Cardiac muscle cell (in vitro differentiated cells and primary cell): ENCODE data around the gene KRTAP5-6. TPM values are rescaled to one million over a fixed set of nuclear protein-coding genes. Genes with fewer than 3 reads are reported as not detected.
"Not testable (repeated sequence)": the region's sequence is repeated elsewhere in the genome, so short reads cannot be mapped to it uniquely, and the experiment has no call there.

Experiments
- DNase-seq, 2 donors: peaks; one replicate each; pipeline versions ENCODE4 v3.0.0 to v3.0.0-alpha.2; 2010 to 2017; ENCODE audit warnings: low read depth in 1 of 2, low spot score in 1 of 2
- H3K27ac ChIP-seq: fragments of 200-600 bp; sonication (generic); 2 replicates; pipeline ENCODE4 v1.5.1; 2016
- H3K27me3 ChIP-seq: fragments of 200-600 bp; sonication (generic); 2 replicates; pipeline ENCODE4 v1.6.0; 2016; ENCODE audit warnings: control low read depth
- H3K36me3 ChIP-seq: fragments of 200-600 bp; sonication (generic); 2 replicates; pipeline ENCODE4 v1.5.1; 2016; ENCODE audit warnings: control low read depth
- H3K4me1 ChIP-seq: fragments of 200-600 bp; sonication (generic); 2 replicates; pipeline ENCODE4 v1.8.1; 2017; ENCODE audit warnings: low read depth, mild to moderate bottlenecking, mixed run types
- H3K4me3 ChIP-seq: fragments of 200-600 bp; sonication (generic); 2 replicates; pipeline ENCODE4 v1.5.1; 2016; ENCODE audit warnings: mild to moderate bottlenecking
- H3K9me3 ChIP-seq: fragments of 200-600 bp; sonication (generic); 2 replicates; pipeline ENCODE4 v1.5.1; 2017; ENCODE audit warnings: low read depth, mild to moderate bottlenecking, control low read depth
- polyA plus RNA-seq: library from polyadenylated mRNA; unstranded; fragments of >200 nt; fragmentation: Nextera tagmentation; extraction: Ambion mirVana; gene quantifications from 2 replicates; pipeline ENCODE4 v1.2.1, GENCODE V29; 2016
- total RNA-seq: library from RNA; depleted of rRNA; stranded (reverse); fragments of >200 nt; gene quantifications from 2 replicates; pipeline ENCODE4 v1.2.3, GENCODE V29; 2016
- TF ChIP-seq, protein P1 (sequence below): IDR thresholded peaks from 2 replicates; pipeline ENCODE4 v1.5.1; 2012; ENCODE audit warnings: low read depth, mild to moderate bottlenecking, low read length

The KRTAP5-6 gene
- total and polyA plus RNA-seq, 2 experiments from 2014 or later: not detected

DNA sequence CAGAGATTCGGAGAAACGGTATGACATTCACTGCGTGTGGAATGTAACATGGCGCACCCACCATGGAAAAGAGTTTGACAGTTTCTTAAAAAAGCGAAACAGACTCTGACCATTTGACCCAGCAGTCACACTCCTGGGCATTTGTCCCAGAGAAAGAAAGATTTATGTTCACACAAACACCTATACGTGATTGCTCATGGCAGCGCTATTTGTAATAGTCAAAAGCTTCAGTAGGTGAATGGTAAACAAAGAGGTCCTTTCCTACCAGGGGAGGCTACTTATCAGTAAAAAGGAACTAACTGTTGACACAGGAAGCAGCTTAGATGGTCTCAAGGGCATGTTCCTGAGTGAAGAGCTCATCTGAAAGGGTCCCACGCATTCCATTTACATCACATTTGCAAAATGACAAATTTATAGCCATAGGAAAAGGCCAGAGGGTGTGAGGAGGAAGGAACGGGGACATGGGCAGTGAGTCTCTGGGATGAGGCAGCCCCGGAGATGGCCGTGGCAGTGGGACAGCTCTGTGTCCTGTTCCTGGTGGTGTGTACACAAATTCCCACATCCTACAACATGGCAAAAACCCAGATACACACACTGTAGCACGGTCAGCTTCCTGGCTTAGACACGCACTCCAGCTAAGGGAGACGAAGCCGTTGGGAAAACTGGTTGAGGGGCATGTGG, 14.6 kb upstream of the KRTAP5-6 start:
- Histone ChIP-seq H3K4me1 (peaks cover 4% of the 10 kb centered on the region), H3K36me3 (no peaks in the 10 kb centered on the region), H3K27me3 (no peaks in the 10 kb centered on the region), H3K4me3 (no peak overlapping the region), H3K27ac (no peak overlapping the region), H3K9me3 (no peaks in the 10 kb centered on the region)
- DNase-seq: no peak
- TF ChIP-seq, protein P1, sequence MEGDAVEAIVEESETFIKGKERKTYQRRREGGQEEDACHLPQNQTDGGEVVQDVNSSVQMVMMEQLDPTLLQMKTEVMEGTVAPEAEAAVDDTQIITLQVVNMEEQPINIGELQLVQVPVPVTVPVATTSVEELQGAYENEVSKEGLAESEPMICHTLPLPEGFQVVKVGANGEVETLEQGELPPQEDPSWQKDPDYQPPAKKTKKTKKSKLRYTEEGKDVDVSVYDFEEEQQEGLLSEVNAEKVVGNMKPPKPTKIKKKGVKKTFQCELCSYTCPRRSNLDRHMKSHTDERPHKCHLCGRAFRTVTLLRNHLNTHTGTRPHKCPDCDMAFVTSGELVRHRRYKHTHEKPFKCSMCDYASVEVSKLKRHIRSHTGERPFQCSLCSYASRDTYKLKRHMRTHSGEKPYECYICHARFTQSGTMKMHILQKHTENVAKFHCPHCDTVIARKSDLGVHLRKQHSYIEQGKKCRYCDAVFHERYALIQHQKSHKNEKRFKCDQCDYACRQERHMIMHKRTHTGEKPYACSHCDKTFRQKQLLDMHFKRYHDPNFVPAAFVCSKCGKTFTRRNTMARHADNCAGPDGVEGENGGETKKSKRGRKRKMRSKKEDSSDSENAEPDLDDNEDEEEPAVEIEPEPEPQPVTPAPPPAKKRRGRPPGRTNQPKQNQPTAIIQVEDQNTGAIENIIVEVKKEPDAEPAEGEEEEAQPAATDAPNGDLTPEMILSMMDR: no peak

DNA sequence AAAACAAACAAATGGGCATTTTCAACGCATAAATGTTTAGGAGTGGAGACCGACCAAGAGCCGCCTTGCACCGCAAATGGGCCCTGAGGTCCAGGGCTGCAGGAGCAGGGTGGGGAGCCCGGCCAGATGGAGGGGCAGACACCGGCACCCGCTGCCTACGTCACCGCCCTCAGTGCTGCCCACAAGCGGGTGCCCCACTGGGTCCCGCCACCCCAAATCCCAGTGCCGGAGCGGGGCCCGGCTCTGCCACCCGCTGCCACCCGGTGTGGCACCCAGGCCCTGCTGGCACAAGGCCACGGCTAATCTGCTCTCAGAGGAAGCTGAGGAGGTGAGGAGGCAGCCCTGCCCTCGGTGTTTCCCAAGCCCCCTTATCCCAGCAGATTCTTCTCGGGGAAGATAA, 13.8 kb upstream of the KRTAP5-6 start:
- H3K4me3 ChIP-seq, H3K9me3 ChIP-seq, H3K4me1 ChIP-seq, H3K36me3 ChIP-seq, H3K27me3 ChIP-seq, DNase-seq, H3K27ac ChIP-seq: not testable (repeated sequence)

DNA sequence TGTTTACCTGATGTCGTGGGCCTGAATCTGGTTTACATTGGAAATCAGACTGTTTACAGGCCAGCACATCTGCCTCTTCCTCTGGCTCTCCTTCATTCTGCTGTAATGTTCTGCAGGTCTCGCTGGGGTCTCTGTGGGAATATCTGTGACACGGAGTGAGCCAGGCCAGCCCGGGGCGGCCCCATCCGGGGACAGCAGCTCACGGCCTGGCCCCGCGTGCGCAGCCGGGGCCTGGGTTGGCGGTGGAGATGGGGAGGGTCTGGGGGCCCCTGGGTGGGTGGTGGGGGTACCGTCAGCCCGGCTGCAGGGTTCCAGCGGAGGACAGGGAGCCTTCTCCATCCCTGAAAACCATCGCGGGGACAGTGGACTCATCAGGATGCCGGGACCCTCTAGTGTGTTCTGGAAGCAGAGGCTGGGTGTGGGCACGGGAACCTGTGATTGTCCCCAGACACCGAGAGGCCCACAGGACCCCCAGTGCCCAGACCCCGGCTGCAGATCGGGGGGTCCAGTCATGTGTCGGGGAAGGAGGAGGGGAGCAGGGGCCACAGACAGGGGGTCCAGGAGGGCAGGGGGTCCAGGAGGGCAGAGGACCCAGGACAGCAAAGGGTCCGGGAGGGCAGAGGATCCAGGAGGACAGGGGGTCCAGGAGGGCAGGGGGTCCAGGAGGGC, 13.0 kb upstream of the KRTAP5-6 start:
- not testable (repeated sequence) for H3K36me3 ChIP-seq, DNase-seq, H3K27me3 ChIP-seq

DNA sequence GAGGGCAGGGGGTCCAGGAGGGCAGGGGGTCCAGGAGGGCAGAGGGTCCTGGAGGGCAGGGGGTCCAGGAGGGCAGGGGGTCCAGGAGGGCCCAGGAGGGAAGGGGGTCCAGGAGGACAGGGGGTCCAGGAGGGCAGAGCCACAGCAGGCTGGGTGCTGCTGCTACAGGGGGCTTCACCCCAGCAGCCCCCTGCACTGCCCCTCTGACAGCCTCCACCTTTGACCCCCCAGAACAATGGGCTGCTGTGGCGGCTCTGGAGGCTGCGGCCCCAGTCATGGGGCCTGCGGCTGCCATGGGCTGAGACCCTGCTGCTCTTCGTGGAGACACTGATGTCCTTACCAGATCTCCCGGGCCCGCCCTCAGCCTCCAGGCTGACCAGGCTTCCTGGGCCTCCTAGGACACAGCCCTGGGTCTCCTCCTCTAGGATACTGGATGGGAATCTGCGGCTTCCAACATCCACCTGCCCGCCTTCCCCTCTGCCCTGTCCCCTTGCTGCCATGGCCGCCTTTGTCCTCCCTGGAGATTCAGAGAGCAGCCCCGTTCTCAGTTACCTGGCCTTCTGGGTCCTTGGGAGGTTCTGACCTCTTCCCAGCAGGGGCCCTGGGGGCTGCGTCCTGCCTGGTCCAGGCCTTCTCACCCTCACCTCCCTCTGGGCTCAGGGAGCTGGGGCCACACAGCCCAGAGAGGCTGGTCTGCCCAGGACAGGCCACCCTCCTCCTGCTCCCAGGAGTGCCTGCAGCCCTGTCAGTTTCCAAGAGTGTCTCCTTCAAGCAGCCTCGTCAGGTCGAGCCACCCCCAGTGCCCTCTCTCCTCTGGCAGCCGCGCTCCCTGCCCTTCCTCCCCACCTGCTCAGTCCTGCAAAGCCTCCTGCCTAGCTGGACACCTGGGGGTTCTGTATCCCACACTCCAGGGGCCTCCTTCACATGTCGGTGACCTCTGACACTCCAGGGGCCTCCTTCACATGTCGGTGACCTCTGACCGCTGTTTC, 11.8 kb upstream of the KRTAP5-6 start:
- H3K4me3 ChIP-seq, DNase-seq, H3K27me3 ChIP-seq, H3K4me1 ChIP-seq, H3K27ac ChIP-seq, H3K36me3 ChIP-seq, H3K9me3 ChIP-seq: not testable (repeated sequence)

More for the DNA sequence above, 13.0 kb upstream of the KRTAP5-6 start:
- not testable (repeated sequence) for H3K4me1 ChIP-seq, H3K27ac ChIP-seq, H3K9me3 ChIP-seq, H3K4me3 ChIP-seq

DNA sequence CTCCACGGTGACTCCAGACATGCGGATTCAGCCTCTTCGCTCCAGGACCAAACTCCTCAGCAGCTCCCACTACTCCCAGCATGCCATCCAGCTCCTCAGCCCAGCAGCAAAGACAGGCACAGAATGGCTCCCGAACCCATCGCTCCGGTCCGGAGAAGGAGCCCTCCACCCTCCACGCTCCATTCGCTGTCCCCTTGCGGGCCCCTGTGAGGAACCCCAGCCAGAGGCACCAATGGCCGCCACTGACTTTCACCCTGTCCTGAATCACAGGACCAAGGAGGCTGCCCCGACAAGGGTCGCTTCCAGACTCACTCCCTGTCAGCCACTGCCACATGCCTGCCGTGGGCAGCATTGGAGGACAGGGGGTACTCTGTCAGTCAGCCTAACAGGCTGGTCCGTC, 10.8 kb upstream of the KRTAP5-6 start:
- H3K4me1 ChIP-seq, H3K27me3 ChIP-seq, H3K27ac ChIP-seq, H3K9me3 ChIP-seq, DNase-seq, H3K4me3 ChIP-seq, H3K36me3 ChIP-seq: not testable (repeated sequence)

DNA sequence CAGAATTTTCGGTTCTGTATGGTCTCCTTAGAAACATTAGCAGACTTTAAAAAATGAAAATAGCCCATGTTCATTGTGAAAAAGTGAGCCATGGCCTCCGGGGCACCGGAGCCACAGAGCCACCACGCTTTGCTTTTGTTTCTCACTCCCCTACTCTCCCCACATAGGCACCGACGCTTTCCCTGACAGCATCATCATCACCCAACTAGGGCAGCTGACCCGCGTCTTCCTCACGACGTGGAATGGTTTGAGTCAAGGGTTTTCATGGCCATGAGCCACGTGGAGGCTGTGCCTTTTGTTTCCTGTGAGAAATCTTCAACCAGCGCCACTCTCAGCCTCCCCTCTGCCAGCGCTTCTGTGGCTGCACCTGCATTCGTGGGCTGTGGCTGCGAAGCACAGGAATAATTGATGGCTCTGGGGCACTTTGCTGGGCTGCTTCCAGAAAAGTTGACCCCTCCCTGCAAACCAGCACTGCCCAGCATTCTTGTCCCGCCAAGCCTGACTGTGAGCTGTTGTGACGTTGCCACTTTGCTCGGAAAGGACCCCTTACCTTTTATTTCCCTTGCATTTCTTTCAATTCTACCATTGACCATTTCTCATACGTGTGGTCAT, 8.6 kb upstream of the KRTAP5-6 start:
- not testable (repeated sequence) for H3K4me3 ChIP-seq, H3K27ac ChIP-seq, H3K36me3 ChIP-seq, H3K9me3 ChIP-seq, H3K4me1 ChIP-seq, H3K27me3 ChIP-seq, DNase-seq

DNA sequence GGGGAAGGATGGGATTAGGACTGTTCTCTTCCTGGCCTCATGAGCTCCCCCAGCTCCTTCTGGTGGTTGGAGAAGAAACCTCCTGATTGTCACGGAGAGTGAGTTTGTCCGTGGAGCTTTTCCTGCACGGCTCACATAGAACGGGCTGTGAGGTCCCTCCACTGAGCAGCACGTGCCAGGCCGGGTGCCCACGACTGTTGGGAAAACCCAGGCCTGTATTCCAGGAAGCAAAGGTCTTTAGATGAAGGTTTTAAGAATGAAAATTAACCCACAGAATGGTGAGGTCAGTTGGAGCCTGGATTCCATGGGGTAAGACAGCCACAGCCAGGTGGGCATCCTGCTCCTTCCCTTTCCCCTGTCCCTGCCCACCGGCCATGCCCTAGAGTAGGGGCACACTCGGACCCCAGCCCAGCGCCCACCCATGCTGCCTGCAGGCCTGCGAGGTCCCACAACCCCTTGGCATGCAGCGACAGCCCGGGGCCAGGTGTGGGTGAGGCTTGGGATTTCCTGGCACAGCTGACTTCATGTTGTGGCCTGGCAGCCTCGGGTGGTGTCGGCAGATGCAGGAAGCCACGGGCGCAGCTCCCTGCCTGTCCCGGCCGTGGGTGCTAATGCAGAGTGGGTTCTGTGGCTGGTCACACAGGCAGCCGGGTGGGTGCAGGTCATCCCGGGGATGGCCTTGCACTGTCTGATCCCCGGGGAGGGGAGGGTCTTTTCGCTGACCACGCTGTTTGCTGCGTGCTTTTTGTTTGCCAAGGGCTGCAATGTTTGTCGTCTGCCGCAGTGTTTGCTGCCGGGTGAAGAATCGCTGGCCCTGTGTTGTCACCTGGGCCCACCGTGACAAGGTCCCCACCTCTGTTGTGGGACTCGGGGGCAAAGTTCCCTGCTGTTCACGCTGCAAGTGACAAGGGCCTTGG, 7.5 kb upstream of the KRTAP5-6 start:
- not testable (repeated sequence) for DNase-seq, H3K36me3 ChIP-seq, H3K9me3 ChIP-seq, H3K27me3 ChIP-seq, H3K4me3 ChIP-seq, H3K27ac ChIP-seq
- peaks cover 14% of the 10 kb centered on the region for H3K4me1 ChIP-seq
